GM21786 (cell line): ENCODE results near the gene PSME3.
"Not testable (repeated sequence)": the region's sequence is repeated elsewhere in the genome, so short reads cannot be mapped to it uniquely, and the experiment has no call there.

ENCODE experiments used
- ATAC-seq: cut with Tn5 transposase; IDR thresholded peaks from one replicate; pipeline ENCODE4 v1.9.1; 2021; ENCODE audit not compliant: unreplicated experiment

Gene PSME3

GRCh38 chr17:42873932-42874695 lies 40.9 kb downstream of the PSME3 start:
- not testable (repeated sequence) for ATAC-seq

GRCh38 chr17:42877037-42877436 lies 43.8 kb downstream of the PSME3 start:
- no peak for ATAC-seq

- no peak for ATAC-seq
Measured at GRCh38 chr17:42878123-42878880, 45.1 kb downstream of the PSME3 start.

GRCh38 chr17:42878924-42879595 lies 45.9 kb downstream of the PSME3 start:
- no peak for ATAC-seq

GRCh38 chr17:42879596-42879985 lies 46.4 kb downstream of the PSME3 start:
- no peak for ATAC-seq

GRCh38 chr17:42880776-42881310 lies 47.6 kb downstream of the PSME3 start:
- ATAC-seq: no peak

- not testable (repeated sequence) for ATAC-seq
Measured at GRCh38 chr17:42881706-42882105, 48.5 kb downstream of the PSME3 start.

GRCh38 chr17:42882166-42882565 lies 49.0 kb downstream of the PSME3 start:
- no peak for ATAC-seq

- ATAC-seq: no peak
Measured at GRCh38 chr17:42883802-42884558, 50.8 kb downstream of the PSME3 start.

- not testable (repeated sequence) for ATAC-seq
Measured at GRCh38 chr17:42885806-42886205, 52.6 kb downstream of the PSME3 start.

GRCh38 chr17:42886283-42887176 lies 53.3 kb downstream of the PSME3 start:
- ATAC-seq: no peak

- ATAC-seq: no peak
Measured at GRCh38 chr17:42889809-42890208, 56.6 kb downstream of the PSME3 start.

GRCh38 chr17:42891539-42892152 lies 58.4 kb downstream of the PSME3 start:
- ATAC-seq: no peak

- ATAC-seq: no peak
Measured at GRCh38 chr17:42893359-42893758, 60.2 kb downstream of the PSME3 start.
